Mesenteric fat pad (tissue), 1 donor: ENCODE measurements around the gene PCDHGA4. TPM values are rescaled to one million over a fixed set of nuclear protein-coding genes. Genes with fewer than 3 reads are reported as not detected.
"Not testable (repeated sequence)": the region's sequence is repeated elsewhere in the genome, so short reads cannot be mapped to it uniquely, and the experiment has no call there.

Experiments
- DNase-seq: peaks from one replicate; pipeline ENCODE4 v3.0.0-alpha.2; 2020; ENCODE audit warnings: low spot score
- long read RNA-seq: library from polyadenylated mRNA; unstranded; transcript quantifications from one replicate; pipeline ENCODE4 v2.0.0, GENCODE V29; 2020
- total RNA-seq: library from RNA; stranded (reverse); fragmentation: NEBNext Ultra II Directional; extraction: Animal tissue kit (Norgen Biotek cat#: 25700); gene quantifications from one replicate; pipeline ENCODE4 v1.2.1, GENCODE V29; 2021
- donor health status: DM: yes; HTN: yes; CAD: no.

Gene PCDHGA4
- 4.7 TPM for total RNA-seq
- long read RNA-seq: 0 reads

DNA sequence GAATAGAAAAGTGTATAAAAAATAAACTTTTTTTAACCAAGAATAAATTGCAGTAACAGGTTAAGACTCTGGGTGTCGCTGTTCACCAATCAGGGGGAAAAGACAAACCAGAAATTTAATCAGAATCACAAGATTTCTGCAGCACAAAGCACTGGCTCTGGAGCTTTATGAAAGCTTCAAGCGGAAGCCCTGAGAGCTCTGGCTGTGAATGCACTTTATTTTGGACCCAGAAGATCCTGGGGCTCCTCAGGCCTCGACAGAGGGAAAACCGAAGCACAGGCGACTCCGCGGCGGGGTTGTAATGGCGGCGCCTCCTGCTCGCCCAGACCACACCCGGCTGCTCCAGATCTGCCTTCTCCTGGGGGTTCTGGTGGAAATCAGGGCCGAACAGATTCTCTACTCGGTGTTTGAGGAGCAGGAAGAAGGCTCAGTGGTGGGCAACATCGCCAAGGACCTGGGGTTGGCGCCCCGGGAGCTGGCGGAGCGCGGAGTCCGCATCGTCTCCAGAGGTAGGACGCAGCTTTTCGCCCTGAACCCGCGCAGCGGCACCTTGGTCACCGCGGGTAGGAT, at the start of gene PCDHGA4:
Gene PCDHGA4, plus strand, starts transcription at position 122 of the 570 bp plus-strand sequence. Its CDS starts 87 bp downstream, at position 209.
- DNase-seq: peak; percentile 78

DNA sequence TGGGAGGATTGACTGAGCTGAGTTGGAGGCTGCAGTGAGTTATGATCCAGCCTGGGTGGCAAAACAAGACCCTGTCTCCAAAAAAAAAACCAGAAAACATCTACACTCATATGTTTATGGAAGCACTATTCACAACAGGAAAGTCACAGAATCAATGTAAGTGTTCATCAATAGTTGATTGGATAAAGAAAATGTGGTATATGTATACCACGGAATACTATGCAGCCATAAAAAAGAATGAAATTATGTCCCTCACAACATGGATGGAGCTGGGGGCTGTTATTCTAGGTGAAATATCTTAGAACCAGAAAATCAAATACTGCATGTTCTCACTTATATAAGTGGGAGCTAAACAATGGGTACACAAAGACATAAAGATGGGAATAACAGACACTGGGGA, 48.2 kb upstream of the PCDHGA4 start:
- DNase-seq: no peak

DNA sequence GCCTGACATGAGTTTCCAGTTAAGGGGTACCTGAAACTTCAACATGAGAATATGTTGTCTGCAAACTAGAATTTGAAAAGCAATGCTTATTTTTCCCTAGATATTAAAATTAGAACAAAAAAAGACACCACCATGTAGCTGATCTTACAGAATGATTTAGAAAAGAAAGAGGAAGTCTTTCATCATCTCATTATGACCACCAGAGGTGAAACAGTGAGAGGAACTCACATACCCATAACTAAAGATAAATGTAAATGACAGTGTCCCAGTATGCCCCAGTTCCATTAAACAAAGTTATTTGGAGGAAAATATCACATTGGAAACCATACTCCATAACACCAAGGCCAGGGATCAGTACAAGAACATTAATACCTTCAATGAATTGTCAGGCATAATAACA, 41.1 kb upstream of the PCDHGA4 start:
- DNase-seq: no peak

DNA sequence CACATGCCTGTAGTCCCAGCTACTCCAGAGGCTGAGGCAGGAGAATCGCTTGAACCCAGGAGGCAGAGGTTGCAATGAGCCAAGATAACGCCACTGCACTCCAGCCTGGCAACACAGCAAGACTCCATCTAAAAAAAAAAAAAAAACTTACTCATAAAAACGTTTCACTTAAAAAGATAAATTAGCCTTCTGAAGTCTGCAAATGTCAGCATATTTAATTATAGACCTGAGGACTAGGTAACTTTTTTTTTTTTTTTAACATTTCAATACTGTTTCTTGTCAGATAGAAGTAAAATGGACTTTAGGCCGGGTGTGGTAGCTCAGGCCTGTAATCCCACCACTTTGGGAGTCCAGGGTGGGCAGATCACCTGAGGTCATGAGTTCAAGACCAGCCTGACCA, 37.9 kb upstream of the PCDHGA4 start:
- DNase-seq: not testable (repeated sequence)

DNA sequence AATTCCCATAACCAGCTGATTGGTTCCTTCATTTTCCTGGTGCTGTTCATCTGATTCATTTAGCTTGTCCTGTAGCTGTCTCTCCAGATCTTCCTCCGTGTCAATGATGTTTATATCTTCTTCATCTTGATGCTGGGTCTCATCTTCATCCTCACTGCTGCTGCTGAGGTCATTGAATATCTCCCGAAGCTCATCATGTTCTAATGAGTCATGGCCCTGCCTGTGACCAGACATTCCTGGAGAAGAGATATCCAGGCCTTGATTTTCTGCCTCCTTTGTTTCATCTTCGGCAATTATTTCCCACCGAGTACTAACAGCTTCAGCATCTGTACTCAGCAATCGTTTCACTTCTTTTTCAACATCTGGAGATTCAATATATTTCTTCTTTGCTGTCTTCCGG, 35.6 kb upstream of the PCDHGA4 start:
- DNase-seq: no peak

DNA sequence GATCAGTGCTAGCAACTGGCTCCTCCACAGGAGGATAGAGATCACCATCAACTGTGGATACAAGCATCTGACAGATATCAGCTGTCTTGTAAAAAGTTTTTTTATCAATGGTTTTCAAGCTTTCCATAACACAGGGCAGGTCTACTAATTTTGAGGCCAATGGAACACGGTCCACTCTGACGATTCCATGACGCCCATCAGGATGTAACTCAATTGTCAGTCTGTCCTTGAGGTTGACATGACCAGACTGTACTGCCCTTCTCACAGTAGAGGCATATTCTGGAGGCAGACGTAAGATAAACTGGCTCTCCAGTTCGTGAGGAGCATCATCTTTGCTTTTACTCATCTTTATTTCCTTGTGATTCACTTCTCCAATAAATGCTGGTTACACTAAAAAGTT, 35.1 kb upstream of the PCDHGA4 start:
- no peak for DNase-seq

DNA sequence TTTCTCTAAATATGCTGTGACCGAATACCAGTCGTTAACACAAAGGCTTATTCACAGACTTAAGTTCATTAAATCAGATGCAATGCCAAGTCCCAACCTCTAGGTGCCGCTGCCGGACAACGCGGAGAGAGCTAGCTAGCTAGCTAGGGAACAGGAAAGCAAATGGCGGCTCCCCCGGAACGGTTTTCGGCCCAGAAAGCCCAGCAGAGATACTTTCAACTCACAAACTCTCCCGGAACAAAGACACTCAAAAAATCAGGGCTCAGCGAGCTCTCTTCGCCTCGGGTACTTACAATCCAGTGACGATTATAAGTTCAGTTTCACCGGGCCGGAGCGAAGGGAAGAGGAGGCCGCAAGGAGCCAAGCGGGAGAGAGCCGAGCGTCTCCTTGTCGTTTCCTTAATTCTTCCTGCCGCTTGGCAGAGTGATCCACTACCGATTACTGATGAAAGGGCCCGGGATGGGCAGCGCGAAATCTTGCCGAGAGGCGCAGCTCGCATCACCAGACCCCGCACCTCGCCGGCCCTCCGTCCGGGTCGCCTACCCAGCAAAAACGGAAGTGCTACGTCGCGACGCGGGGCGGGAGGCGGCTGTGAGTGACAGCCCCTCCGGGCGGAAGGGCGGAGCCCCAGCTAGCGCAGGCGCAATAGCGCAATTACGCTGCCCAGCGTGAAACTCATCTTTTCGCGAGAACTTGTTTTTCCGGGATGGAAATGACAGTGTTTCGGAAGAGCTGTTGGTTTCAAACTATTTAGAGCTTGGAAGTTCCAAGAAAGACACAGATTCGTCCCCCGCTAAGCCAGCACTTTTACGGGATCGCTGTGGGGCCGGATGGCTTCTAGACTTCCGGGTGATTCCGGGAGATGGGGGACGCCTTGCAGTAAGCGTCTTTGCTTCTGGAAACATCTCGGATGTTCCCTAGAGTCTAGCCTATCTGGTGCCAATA, 34.3 kb upstream of the PCDHGA4 start, which contains the start of gene TAF7:
Gene TAF7, minus strand, starts transcription at position 560 of the 945 bp plus-strand sequence. CDS start 740 bp downstream, outside the sequence.
- peak; percentile 96 for DNase-seq

DNA sequence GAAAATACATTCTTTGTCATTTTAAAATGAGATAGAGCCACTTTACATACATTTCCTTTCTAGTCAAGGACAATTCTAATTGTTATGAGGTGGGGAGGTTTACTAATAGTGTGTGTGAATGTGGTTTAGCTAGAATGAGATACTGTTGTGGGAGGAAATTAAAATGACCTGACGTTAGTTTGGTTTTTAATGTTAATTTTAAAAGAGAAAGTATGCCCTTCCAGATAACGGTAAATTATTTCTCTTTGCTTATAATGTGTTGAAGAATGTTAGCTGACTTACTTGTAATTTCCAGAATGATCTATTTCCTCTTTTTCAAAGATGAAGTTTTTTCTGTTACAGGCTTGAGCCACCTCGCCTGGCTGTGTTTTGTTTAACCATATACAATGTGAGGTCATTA, 32.6 kb upstream of the PCDHGA4 start:
- DNase-seq: no peak

DNA sequence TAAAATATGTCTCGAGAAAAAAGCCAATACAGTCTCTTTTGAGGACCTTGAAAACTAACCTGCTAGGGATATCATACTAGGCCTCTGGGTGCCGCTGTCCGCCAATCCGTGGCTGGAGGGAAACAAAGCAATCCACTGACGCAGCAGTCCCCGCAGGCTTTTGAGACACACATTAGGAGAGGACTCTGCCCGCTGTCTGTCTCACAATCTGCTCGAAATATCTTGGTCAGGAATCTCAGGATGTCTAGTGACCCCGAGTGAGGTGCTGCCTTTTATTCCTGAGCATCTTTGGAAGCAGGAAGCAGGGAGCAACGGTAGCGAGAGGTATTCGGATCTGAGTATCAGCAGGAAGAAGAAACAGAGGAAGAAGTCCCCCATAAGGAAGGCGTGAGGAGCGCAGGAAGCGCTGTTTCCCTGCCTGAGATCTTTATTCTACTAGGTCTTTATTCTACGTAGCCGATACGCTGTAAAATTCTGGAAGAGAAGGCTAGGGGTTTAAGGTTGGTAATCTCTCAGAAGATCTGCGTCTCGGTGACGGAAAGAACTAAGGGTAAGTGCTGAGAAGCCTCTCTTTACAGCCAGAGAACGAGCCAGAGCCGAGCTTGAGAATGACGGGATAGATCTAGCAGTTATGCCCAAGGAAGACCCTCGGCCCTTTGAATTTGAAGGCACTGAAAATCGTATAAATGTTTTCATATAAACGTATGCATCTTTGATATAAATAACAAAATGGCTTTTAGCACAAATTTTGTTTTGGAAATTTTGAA, 28.6 kb upstream of the PCDHGA4 start:
- no peak for DNase-seq

DNA sequence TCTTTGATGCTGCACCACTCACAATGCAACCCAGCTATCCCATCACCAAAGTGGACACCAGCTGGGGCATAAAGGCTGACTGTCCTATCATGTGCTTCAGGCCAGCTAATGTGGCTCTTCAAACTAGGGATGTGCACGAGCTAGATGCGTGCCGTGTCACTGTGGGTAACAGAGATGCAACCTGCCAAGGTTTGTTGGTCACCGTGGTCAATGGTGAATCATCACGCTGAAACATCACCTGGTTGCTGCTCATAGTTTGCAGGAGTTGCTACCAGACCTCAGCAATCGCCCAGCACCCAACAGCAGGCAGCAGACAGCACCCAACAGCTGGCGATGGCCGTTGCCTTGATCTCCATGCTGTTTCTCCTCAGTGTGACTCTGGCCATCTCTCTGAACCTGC, 26.6 kb upstream of the PCDHGA4 start:
- no peak for DNase-seq

DNA sequence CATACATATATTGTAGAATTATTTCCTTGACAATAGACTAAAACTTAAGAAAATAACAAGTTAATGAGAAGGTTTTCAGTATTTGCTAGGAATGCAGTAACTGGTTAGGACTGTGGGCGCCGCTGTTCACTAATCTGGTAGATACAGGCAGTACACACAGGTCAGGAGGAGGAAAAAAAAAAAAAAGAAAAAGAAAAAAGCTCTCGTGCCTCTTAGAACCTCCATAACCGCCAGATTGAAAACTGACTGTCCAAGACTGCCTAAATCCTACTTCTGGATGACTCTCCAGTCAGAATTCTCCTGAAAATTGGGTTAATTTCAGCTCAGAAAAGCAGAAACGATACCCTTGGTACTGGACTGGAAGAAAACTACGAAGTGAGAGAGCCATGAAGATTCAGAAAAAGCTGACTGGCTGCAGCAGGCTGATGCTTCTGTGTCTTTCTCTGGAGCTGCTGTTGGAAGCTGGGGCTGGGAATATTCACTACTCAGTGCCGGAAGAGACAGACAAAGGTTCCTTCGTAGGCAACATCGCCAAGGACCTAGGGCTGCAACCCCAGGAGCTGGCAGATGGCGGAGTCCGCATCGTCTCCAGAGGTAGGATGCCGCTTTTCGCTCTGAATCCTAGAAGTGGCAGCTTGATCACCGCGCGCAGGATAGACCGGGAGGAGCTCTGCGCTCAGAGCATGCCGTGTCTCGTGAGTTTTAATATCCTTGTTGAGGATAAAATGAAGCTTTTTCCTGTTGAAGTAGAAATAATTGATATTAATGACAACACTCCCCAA, 24.3 kb upstream of the PCDHGA4 start, which contains the start of gene PCDHGA1:
Gene PCDHGA1, plus strand, starts transcription at position 216 of the 782 bp plus-strand sequence.
- no peak for DNase-seq

DNA sequence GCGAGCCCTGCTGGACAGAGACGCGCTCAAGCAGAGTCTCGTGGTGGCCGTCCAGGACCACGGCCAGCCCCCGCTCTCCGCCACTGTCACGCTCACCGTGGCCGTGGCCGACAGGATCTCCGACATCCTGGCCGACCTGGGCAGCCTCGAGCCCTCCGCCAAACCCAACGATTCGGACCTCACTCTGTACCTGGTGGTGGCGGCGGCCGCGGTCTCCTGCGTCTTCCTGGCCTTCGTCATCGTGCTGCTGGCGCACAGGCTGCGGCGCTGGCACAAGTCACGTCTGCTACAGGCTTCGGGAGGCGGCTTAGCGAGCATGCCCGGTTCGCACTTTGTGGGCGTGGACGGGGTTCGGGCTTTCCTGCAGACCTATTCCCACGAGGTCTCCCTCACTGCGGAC, 22.2 kb upstream of the PCDHGA4 start:
- not testable (repeated sequence) for DNase-seq

DNA sequence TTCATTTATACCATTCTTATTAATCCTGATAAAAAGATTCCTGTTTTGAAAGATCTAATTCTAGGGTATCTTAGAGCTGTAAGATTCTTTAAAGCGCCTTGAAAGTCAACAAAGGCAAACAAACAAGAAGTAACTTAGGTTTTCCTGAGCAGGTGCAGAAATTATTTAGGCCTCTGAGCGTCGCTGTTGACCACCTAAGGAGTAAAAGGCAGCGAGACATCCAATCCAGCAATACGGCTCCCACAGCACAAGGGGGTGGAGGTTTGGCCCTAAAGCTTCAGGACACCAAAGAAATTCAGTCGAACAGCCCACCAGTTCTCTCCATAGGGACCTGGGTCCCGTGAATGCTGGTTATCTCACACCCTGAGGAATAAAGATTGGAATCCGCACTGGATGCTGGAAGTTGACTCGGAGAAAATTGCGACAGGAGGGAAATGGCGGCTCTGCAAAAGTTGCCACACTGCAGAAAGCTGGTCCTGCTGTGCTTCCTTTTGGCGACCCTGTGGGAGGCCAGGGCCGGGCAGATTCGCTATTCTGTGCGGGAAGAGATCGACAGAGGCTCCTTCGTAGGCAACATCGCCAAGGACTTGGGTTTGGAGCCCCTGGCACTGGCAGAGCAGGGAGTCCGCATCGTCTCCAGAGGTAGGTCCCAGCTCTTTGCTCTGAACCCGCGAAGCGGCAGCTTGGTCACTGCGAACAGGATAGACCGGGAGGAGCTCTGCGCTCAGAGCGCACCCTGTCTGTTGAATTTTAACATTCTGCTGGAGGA, 16.1 kb upstream of the PCDHGA4 start, which contains the start of gene PCDHGA2:
Gene PCDHGA2, plus strand, starts transcription at position 223 of the 769 bp plus-strand sequence.
- no peak for DNase-seq

DNA sequence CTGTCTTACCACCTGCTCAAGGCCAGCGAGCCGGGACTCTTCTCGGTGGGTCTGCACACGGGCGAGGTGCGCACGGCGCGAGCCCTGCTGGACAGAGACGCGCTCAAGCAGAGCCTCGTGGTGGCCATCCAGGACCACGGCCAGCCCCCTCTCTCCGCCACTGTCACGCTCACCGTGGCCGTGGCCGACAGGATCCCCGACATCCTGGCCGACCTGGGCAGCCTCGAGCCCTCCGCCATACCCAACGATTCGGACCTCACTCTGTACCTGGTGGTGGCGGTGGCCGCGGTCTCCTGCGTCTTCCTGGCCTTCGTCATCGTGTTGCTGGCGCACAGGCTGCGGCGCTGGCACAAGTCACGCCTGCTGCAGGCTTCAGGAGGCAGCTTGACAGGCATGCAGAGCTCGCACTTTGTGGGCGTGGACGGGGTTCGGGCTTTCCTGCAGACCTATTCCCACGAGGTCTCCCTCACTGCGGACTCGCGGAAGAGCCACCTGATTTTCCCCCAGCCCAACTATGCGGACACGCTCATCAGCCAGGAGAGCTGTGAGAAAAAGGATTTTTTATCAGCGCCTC, 14.0 kb upstream of the PCDHGA4 start:
- not testable (repeated sequence) for DNase-seq

DNA sequence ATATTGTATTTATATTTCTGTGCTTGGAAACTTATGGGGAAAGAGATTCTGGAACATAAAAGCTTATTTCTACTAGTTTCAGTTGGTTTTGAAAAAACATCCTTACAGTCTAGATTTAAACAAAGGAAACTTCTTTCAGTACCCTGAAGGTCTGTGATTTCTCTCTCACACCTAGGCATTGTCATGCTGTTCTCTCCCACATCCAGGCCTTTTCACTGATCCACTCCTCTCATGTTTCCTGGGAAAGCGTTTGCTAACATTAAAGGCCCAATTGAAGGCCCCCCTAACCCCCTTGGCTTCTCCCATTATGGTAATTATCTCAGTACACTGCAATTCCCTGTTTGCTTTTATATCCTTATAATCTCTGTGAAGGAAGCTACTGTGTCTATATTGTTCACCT, 12.0 kb upstream of the PCDHGA4 start:
- no peak for DNase-seq

DNA sequence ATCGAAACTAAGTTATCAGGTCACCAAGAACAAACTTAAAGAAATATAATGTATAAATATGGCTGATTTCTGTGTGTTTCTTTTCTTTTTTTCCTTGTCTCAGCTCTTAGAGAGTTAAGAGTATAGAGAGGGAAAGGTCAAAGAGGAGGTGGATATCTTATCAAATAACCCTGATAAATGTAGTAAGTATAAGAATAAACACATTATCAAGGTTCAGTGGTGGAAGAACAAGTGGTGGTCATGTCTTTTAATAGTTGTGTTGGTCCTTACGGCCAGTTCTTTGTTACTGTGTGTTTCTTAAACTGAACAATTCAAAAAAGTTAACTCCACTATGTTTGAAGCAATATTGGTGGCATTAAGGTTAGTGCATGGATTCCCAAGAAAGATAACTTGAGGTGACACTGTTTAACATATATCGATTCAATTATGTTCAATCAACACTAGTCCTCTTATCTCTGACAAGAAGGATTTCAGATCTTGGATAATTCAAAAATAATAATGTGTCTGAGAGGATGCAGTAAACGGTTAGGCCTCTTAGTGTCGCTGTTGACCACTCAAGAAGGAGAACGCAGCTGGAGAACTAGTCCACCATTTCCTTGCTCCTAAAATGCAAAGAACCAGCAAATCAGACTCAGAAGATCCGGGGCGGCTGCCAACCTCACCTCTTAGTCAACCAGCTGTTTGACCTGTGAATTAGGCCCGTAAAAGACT, 11.4 kb upstream of the PCDHGA4 start, which contains the start of gene PCDHGA3:
Gene PCDHGA3, plus strand, starts transcription at position 588 of the 711 bp plus-strand sequence. CDS start 205 bp downstream, outside the sequence.
- DNase-seq: no peak

DNA sequence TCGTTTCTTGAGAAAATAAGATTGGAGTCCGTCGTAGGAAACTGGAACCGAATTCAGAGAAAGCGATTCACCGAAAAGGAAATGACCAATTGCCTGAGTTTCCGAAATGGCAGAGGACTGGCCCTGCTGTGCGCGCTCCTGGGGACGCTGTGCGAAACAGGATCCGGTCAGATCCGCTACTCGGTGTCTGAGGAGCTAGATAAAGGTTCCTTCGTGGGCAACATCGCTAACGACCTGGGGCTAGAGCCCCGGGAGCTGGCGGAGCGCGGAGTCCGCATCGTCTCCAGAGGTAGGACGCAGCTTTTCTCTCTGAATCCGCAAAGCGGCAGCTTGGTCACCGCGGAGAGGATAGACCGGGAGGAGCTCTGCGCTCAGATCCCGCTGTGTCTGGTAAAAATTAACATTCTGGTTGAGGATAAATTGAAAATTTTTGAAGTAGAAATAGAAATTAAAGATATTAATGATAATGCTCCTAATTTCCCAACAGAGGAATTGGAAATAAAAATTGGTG, 10.8 kb upstream of the PCDHGA4 start:
- no peak for DNase-seq

DNA sequence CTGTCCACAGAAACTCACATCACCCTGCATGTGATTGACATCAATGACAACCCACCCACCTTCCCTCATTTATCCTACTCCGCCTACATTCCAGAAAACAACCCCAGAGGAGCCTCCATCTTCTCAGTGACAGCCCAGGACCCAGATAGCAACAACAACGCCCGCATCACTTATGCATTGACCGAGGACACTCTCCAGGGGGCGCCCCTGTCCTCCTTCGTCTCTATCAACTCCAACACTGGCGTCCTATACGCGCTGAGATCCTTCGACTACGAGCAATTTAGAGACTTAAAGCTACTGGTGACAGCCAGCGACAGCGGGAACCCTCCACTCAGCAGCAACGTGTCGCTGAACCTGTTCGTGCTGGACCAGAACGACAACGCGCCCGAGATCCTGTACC, 9.5 kb upstream of the PCDHGA4 start:
- DNase-seq: no peak
